Posterior cingulate gyrus (tissue), 11 donors: ENCODE results near the gene BRIX1.
"Not testable (repeated sequence)": the region's sequence is repeated elsewhere in the genome, so short reads cannot be mapped to it uniquely, and the experiment has no call there.

Experiments used
- DNase-seq, 10 donors: peaks; one replicate each; pipeline versions ENCODE4 v3.0.0 to v3.0.0-alpha.2; 2020 to 2021; ENCODE audit warnings: mixed read lengths in 3 of 10
- intact Hi-C: fragments of 100-400 bp; cut with DNase I; formaldehyde crosslinking; loops from one replicate; pipeline ENCODE4 v1.15.1; 2023

The BRIX1 gene

GRCh38 chr5:34957321-34957720 lies 41.8 kb downstream of the BRIX1 start:
- DNase-seq: no peak
- intact Hi-C loops: no loop called here

GRCh38 chr5:34957857-34958690 lies 42.6 kb downstream of the BRIX1 start:
- no peak for DNase-seq
- intact Hi-C loops: no loop called here

- no peak for DNase-seq
- intact Hi-C loops: no loop called here
Measured at GRCh38 chr5:34959323-34959722, 43.8 kb downstream of the BRIX1 start.

GRCh38 chr5:34967540-34967939 lies 52.0 kb downstream of the BRIX1 start:
- DNase-seq: no peak

GRCh38 chr5:34968258-34968657 lies 52.7 kb downstream of the BRIX1 start:
- intact Hi-C loops: no loop called here
- DNase-seq: no peak

More at GRCh38 chr5:34967540-34967939, 52.0 kb downstream of the BRIX1 start:
- intact Hi-C loops: no loop called here

- intact Hi-C loops: no loop called here
- DNase-seq: no peak
Measured at GRCh38 chr5:34970552-34970951, 55.0 kb downstream of the BRIX1 start.

GRCh38 chr5:34971655-34972054 lies 56.1 kb downstream of the BRIX1 start:
- DNase-seq, intact Hi-C loops: not testable (repeated sequence)
